ENCODE data around the gene PHETA1. TPM values are rescaled to one million over a fixed set of nuclear protein-coding genes. Genes with fewer than 3 reads are reported as not detected.

PHETA1 gene
- total RNA-seq, 1 experiment from 2014 or later: 10.6 TPM

DNA sequence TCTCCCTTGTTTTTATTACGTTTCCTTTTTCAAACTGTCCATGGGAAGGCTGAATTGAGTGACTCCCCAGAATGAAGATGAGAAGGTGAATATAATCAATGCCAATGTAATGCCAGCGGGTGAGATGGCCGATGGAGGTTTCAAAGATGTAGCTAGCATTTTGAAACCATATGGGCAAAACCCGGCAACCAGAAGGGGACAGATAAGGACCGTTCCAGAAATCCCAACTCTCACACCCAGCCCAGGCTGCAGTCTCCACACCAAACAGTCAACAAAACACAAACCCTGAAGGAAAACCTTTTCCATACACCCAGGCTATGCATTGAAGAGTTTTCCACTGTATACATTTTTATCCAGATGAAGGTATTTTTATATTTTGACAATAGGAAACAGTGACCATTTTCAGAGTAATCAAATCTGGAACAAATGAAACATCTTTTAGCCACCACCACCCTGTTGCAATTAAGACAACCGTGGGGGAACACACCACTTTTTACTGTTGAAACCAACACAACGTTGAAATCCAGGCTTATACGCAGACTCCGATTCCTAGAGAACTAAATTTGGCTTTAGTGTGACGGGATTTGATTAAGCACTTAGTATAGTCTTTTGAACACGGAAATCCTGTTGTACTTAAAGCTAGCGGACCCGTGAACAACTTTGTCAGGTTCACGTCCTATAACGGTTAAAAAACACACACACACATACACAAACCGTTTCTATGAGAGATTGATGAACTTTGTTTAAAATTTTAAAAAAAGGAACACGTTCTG is 19.0 kb downstream of the PHETA1 start:
- Histone ChIP-seq H3K27me3 (ENCODE audit: insufficient read depth, low read length) (no peaks in the 10 kb centered on the region), H3K9ac (ENCODE audit: low read length) (no peak overlapping the region), H3K9me2 (ENCODE audit: insufficient read depth) (no peaks in the 10 kb centered on the region), H3K4me3 (replicated peaks in 1 of 2; ENCODE audit: low read depth in 1 of 2, low read length in 2 of 2) (no peak overlapping the region), H3K4me2 (ENCODE audit: low read length) (no peak overlapping the region), H4K20me1 (ENCODE audit: insufficient read depth) (no peaks in the 10 kb centered on the region), H3K4me1 (ENCODE audit: control insufficient read depth in 1 of 2, insufficient read depth in 2 of 2, low read length in 2 of 2) (no peaks in the 10 kb centered on the region), H2AFZ (ENCODE audit: low read depth, low read length, poor library complexity, severe bottlenecking) (no peak overlapping the region), H3K36me3 (ENCODE audit: control insufficient read depth in 1 of 2, insufficient read depth in 2 of 2, low read length in 2 of 2) (no peaks in the 10 kb centered on the region), H3K9me3 (ENCODE audit: control insufficient read depth in 1 of 2, insufficient read depth in 1 of 2, low read depth in 1 of 2, low read length in 2 of 2) (peaks cover 7 to 24% of the 10 kb centered on the region in 2 experiments; a peak in 2 of 4 replicates), H3K27ac (ENCODE audit: low read depth, low read length) (no peak overlapping the region), H3K79me2 (ENCODE audit: insufficient read depth, low read length) (no peaks in the 10 kb centered on the region)
- ChIA-PET RAD21 (ENCODE audit: low non-redundant PET in 1 of 2, low total read pairs in 2 of 2, uncharacterized antibody in 2 of 2, unreplicated experiment in 2 of 2) (no interaction called here), POLR2A (no interaction called here), CTCF (no interaction called here)
- ATAC-seq (no peak), DNase-seq (ENCODE audit: low read depth, low spot score) (no peak)
- BruUV-seq (replicated peaks): no TSS peak
- TF ChIP-seq ATF3 (IDR thresholded peaks at IDR 0.05) (no peak), ZFX (IDR thresholded peaks at IDR 0.05) (no peak), JUND (IDR thresholded peaks at IDR 0.05) (no peak), CBX3 (IDR thresholded peaks at IDR 0.05; ENCODE audit: low read depth) (no peak), CEBPB (IDR thresholded peaks at IDR 0.05; ENCODE audit: low read depth) (no peak), POLR2AphosphoS5 (IDR thresholded peaks at IDR 0.05; ENCODE audit: low read depth, low read length) (no peak), RAD21 (IDR thresholded peaks at IDR 0.05; ENCODE audit: low read depth) (no peak), EZH2 (IDR thresholded peaks at IDR 0.05) (no peak), EZH2phosphoT487 (IDR thresholded peaks at IDR 0.05; ENCODE audit: borderline replicate concordance) (no peak), EGR1 (IDR thresholded peaks at IDR 0.05; ENCODE audit: low read depth) (no peak), SRF (IDR thresholded peaks at IDR 0.05; ENCODE audit: low read depth) (no peak), FOSL1 (IDR thresholded peaks at IDR 0.05; ENCODE audit: low read depth) (no peak), TCF7L2 (IDR thresholded peaks at IDR 0.05; ENCODE audit: borderline replicate concordance, extremely low read depth, insufficient read depth, insufficient read length) (no peak)
- TF ChIP-seq, protein P1, sequence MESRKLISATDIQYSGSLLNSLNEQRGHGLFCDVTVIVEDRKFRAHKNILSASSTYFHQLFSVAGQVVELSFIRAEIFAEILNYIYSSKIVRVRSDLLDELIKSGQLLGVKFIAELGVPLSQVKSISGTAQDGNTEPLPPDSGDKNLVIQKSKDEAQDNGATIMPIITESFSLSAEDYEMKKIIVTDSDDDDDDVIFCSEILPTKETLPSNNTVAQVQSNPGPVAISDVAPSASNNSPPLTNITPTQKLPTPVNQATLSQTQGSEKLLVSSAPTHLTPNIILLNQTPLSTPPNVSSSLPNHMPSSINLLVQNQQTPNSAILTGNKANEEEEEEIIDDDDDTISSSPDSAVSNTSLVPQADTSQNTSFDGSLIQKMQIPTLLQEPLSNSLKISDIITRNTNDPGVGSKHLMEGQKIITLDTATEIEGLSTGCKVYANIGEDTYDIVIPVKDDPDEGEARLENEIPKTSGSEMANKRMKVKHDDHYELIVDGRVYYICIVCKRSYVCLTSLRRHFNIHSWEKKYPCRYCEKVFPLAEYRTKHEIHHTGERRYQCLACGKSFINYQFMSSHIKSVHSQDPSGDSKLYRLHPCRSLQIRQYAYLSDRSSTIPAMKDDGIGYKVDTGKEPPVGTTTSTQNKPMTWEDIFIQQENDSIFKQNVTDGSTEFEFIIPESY (IDR thresholded peaks at IDR 0.05; ENCODE audit: extremely low read depth, insufficient replicate concordance, low read length): no peak
- TF ChIP-seq, protein P2, sequence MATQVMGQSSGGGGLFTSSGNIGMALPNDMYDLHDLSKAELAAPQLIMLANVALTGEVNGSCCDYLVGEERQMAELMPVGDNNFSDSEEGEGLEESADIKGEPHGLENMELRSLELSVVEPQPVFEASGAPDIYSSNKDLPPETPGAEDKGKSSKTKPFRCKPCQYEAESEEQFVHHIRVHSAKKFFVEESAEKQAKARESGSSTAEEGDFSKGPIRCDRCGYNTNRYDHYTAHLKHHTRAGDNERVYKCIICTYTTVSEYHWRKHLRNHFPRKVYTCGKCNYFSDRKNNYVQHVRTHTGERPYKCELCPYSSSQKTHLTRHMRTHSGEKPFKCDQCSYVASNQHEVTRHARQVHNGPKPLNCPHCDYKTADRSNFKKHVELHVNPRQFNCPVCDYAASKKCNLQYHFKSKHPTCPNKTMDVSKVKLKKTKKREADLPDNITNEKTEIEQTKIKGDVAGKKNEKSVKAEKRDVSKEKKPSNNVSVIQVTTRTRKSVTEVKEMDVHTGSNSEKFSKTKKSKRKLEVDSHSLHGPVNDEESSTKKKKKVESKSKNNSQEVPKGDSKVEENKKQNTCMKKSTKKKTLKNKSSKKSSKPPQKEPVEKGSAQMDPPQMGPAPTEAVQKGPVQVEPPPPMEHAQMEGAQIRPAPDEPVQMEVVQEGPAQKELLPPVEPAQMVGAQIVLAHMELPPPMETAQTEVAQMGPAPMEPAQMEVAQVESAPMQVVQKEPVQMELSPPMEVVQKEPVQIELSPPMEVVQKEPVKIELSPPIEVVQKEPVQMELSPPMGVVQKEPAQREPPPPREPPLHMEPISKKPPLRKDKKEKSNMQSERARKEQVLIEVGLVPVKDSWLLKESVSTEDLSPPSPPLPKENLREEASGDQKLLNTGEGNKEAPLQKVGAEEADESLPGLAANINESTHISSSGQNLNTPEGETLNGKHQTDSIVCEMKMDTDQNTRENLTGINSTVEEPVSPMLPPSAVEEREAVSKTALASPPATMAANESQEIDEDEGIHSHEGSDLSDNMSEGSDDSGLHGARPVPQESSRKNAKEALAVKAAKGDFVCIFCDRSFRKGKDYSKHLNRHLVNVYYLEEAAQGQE (IDR thresholded peaks at IDR 0.05; ENCODE audit: low read depth): no peak
- TF ChIP-seq, protein P3, sequence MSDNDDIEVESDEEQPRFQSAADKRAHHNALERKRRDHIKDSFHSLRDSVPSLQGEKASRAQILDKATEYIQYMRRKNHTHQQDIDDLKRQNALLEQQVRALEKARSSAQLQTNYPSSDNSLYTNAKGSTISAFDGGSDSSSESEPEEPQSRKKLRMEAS (IDR thresholded peaks at IDR 0.05): no peak
- intact Hi-C loops (cut with micrococcal nuclease): no loop called here

Measured in HCT116 (cell line).